ENCODE data around the gene SH3D19.

GRCh38 chr4:151167561-151167960, 157.8 kb downstream of the SH3D19 start:
- TF ChIP-seq, protein P1, sequence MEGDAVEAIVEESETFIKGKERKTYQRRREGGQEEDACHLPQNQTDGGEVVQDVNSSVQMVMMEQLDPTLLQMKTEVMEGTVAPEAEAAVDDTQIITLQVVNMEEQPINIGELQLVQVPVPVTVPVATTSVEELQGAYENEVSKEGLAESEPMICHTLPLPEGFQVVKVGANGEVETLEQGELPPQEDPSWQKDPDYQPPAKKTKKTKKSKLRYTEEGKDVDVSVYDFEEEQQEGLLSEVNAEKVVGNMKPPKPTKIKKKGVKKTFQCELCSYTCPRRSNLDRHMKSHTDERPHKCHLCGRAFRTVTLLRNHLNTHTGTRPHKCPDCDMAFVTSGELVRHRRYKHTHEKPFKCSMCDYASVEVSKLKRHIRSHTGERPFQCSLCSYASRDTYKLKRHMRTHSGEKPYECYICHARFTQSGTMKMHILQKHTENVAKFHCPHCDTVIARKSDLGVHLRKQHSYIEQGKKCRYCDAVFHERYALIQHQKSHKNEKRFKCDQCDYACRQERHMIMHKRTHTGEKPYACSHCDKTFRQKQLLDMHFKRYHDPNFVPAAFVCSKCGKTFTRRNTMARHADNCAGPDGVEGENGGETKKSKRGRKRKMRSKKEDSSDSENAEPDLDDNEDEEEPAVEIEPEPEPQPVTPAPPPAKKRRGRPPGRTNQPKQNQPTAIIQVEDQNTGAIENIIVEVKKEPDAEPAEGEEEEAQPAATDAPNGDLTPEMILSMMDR (IDR thresholded peaks at IDR 0.05), result no peak
- TF ChIP-seq EP300 (IDR thresholded peaks at IDR 0.05), result no peak
- TF ChIP-seq POLR2A (IDR thresholded peaks at IDR 0.05), result no peak

All from ovary (tissue), 3 donors.